T-helper 2 cell treated with Interferon-gamma antibody and Interleukin-4, amounts not matched to agents 5 μg/mL and 100 μg/mL, for 36 hours (primary cell): ENCODE results near the gene HIGD1B.
A peak's percentile ranks its signal among the peaks of the same experiment; 100 is the strongest.

Experiments used
- DNase-seq: peaks from one replicate; pipeline ENCODE4 v3.0.0; 2021; ENCODE audit warnings: low spot score
- H3K27ac Mint-ChIP-seq: one replicate; pipeline ENCODE4 v1.8.0; 2021; ENCODE audit warnings: mild to moderate bottlenecking, mixed read lengths
- H3K27me3 Mint-ChIP-seq: one replicate; pipeline ENCODE4 v1.8.0; 2021; ENCODE audit warnings: low read depth, mixed read lengths
- H3K36me3 Mint-ChIP-seq: one replicate; pipeline ENCODE4 v1.8.0; 2021; ENCODE audit warnings: low read depth, mixed read lengths
- H3K4me1 Mint-ChIP-seq: one replicate; pipeline ENCODE4 v1.8.0; 2021; ENCODE audit warnings: low read depth, mixed read lengths
- H3K4me3 Mint-ChIP-seq: one replicate; pipeline ENCODE4 v1.8.0; 2022; ENCODE audit warnings: mild to moderate bottlenecking, moderate library complexity, mixed read lengths
- H3K9me3 Mint-ChIP-seq: one replicate; pipeline ENCODE4 v1.8.0; 2021; ENCODE audit warnings: mixed read lengths

HIGD1B gene

GRCh38 chr17:44877121-44877520, 29.4 kb downstream of the HIGD1B start:
- Mint-ChIP-seq H3K36me3 (peaks cover 49% of the 10 kb centered on the region), H3K9me3 (no peaks in the 10 kb centered on the region), H3K27me3 (no peaks in the 10 kb centered on the region), H3K4me1 (no peaks in the 10 kb centered on the region), H3K27ac (no peak overlapping the region), H3K4me3 (no peak overlapping the region)
- DNase-seq: no peak

DNA sequence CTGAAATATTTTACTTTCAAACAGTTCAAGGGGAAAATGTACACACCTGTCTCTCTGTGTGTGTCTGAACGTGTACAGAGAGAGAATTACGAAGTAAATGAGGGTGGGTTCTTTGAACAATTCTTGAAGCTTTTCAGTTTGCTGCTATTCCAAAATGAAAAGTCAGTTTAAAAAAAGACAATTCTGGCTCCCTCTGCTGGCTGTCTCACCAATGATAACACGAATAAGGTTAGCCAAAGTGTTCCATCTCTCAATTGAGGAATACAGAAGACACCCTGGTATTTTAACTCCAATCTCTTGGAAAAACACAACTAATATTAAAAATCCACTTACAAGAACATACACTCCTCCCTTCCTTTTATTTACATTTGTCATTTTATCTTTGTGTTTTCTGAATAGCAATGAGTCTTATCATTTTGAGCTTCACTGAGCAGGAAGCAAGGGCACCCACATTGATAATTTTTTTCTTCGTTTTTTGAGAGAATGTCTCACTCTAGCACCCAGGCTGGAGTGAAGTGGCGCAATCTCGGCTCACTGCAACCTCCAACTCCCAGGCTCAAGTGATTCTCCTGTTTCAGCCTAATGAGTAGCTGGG, 31.0 kb downstream of the HIGD1B start:
- no peaks in the 10 kb centered on the region for H3K4me1 Mint-ChIP-seq
- peaks cover 54% of the 10 kb centered on the region for H3K36me3 Mint-ChIP-seq
- no peak for DNase-seq
- H3K9me3 Mint-ChIP-seq: no peaks in the 10 kb centered on the region
- H3K27me3 Mint-ChIP-seq: no peaks in the 10 kb centered on the region
- no peak overlapping the region for H3K4me3 Mint-ChIP-seq
- H3K27ac Mint-ChIP-seq: no peak overlapping the region

- H3K27ac Mint-ChIP-seq: no peak overlapping the region
- no peak overlapping the region for H3K4me3 Mint-ChIP-seq
- DNase-seq: no peak
- H3K4me1 Mint-ChIP-seq: no peaks in the 10 kb centered on the region
- H3K27me3 Mint-ChIP-seq: no peaks in the 10 kb centered on the region
- peaks cover 52% of the 10 kb centered on the region for H3K36me3 Mint-ChIP-seq
- H3K9me3 Mint-ChIP-seq: no peaks in the 10 kb centered on the region
Observed at GRCh38 chr17:44879376-44879775, 31.7 kb downstream of the HIGD1B start.

DNA sequence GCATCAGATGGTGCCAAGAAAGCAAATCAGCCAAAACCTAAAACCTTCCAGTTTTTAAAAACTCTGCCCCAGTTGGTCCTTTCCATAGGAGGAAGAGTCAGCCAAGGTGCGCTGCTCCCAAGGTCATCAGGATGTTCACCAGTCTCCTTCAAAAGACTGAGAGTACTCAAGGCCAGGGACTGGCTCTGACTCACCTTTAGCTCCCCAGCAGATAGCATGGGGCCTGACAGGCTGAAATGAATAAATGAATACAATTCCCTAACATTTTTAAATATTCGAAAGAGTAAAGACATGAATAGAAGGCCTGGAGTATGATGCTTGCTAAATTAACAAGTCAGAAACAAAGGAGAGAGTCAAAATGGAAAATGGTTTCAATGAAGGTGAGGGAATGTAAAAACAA, 32.4 kb downstream of the HIGD1B start:
- H3K36me3 Mint-ChIP-seq: peaks cover 56% of the 10 kb centered on the region

GRCh38 chr17:44881145-44881544, 33.5 kb downstream of the HIGD1B start:
- DNase-seq: no peak
- Mint-ChIP-seq H3K36me3 (peaks cover 56% of the 10 kb centered on the region), H3K27me3 (no peaks in the 10 kb centered on the region), H3K4me1 (no peaks in the 10 kb centered on the region), H3K4me3 (no peak overlapping the region), H3K27ac (no peak overlapping the region), H3K9me3 (no peaks in the 10 kb centered on the region)

More for the DNA sequence above, 32.4 kb downstream of the HIGD1B start:
- DNase-seq: no peak
- Mint-ChIP-seq H3K27ac (no peak overlapping the region), H3K9me3 (no peaks in the 10 kb centered on the region), H3K4me1 (no peaks in the 10 kb centered on the region), H3K27me3 (no peaks in the 10 kb centered on the region), H3K4me3 (no peak overlapping the region)

DNA sequence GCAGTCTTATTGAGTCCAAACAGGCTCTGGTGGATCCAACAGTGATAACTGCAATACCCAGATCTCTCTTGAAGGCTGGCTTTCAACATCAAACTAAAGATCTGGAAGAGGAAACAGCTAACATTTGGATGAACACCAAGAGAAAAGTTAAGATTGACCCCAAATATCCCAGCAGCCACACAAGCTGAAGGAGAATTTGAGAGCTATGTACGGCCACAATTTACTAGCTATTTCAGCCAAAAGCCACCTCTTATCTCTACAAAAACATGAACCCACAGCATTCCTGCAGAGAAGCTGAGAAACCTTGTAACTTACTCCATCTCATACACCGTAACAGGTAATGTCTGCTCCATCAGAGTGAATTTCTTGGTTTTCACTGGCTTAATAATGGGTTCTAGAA, 37.3 kb downstream of the HIGD1B start:
- Mint-ChIP-seq H3K36me3 (peaks cover 36% of the 10 kb centered on the region), H3K27ac (no peak overlapping the region), H3K27me3 (no peaks in the 10 kb centered on the region), H3K4me3 (no peak overlapping the region), H3K9me3 (no peaks in the 10 kb centered on the region), H3K4me1 (no peaks in the 10 kb centered on the region)
- DNase-seq: no peak

DNA sequence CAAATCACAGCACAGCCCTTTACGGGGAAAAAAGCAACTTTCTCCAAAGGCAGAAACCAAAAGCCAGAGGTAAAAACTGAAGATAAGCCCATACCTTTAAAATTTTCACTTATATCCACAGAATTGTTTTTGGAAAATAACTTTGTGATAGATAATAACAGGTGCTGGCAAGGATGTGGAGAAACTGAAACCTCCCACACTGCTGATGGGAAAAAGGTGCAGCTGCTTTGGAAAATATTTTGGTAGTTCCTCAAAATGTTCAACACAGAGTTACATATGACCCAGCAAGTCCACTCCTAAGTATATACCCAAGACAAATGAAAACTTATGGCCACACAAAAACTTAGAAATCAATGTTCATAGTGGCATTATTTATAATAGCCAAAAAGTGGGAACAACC, 39.3 kb downstream of the HIGD1B start:
- Mint-ChIP-seq H3K27me3 (no peaks in the 10 kb centered on the region), H3K4me3 (no peak overlapping the region), H3K36me3 (peaks cover 32% of the 10 kb centered on the region), H3K27ac (no peak overlapping the region), H3K9me3 (no peaks in the 10 kb centered on the region), H3K4me1 (peaks cover 4% of the 10 kb centered on the region)
- DNase-seq: no peak

DNA sequence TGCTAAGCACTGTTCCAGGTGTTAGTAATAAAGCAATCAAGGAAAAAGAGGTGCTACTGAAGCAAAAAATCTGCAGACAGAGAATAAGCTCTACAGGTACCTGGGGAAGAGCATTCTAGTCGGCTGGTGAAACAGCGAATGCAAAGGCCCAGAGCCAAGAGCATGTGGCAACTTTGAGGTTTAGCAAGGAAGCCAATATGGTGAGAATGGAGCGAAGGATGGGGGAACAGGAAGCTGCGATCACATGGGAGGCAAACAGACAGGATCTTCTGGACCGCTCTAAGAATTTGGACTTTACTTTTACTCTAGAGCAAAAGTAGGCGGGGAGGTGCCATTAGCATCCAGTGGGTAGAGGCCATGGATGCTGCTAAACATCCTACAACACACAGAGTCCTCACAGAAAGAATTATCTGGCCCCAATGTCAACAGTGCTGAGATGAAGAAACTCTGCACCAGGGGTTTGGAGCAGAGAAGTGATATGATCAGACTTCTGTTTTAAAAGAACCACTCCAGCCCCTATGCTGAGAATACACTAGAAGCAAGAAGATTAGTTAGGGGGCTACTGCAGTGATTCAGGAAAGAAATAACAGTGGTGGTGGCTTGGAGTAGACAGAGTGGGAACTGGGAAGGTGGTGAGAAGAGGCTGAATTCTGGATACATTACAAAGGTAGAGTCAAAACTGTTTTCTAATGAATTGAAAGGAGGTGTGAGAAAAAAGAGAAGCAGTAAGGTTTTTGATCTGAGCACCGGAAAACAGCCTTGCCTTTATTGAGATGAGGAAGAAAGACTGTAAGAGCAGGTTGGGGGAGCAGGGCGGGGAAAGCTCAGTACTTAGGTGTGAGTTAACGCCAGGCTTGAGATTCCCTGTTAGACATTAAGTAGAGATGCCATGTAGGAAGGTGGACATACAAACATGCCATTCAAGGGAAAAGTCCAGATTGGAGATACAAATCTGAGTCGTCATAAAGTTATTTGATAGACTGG, 40.6 kb downstream of the HIGD1B start:
- Mint-ChIP-seq H3K27me3 (no peaks in the 10 kb centered on the region), H3K27ac (no peak overlapping the region), H3K4me3 (no peak overlapping the region), H3K9me3 (no peaks in the 10 kb centered on the region), H3K4me1 (peaks cover 4% of the 10 kb centered on the region), H3K36me3 (peaks cover 25% of the 10 kb centered on the region)
- DNase-seq: no peak

- Mint-ChIP-seq H3K36me3 (peaks cover 22% of the 10 kb centered on the region), H3K4me1 (peaks cover 4% of the 10 kb centered on the region), H3K27ac (no peak overlapping the region), H3K4me3 (no peak overlapping the region), H3K9me3 (no peaks in the 10 kb centered on the region), H3K27me3 (no peaks in the 10 kb centered on the region)
- no peak for DNase-seq
Observed at GRCh38 chr17:44889003-44889402, 41.3 kb downstream of the HIGD1B start.

DNA sequence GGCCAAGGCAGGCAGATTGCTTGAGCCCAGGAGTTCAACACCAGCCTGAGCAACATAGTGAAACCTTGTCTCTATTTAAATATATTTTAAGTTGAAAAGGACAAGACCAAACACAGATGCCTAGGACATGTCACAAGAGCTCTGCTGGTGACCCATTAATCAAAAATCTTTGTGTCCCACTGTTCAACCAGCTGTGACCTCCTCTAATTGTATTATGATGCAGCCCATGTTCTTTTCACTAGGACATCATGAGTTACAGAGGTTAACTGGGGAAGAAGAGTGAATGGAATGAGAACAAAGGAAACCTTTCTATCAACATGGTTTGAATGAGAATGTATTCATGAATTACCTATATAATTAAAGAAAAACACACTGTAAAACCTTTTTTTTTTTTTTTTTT, 44.6 kb downstream of the HIGD1B start:
- H3K9me3 Mint-ChIP-seq: no peaks in the 10 kb centered on the region
- no peaks in the 10 kb centered on the region for H3K27me3 Mint-ChIP-seq
- H3K4me3 Mint-ChIP-seq: no peak overlapping the region
- no peak for DNase-seq
- H3K4me1 Mint-ChIP-seq: peaks cover 7% of the 10 kb centered on the region
- peaks cover 18% of the 10 kb centered on the region for H3K36me3 Mint-ChIP-seq
- H3K27ac Mint-ChIP-seq: no peak overlapping the region

- Mint-ChIP-seq H3K4me1 (peaks cover 13% of the 10 kb centered on the region), H3K9me3 (no peaks in the 10 kb centered on the region), H3K36me3 (peaks cover 22% of the 10 kb centered on the region), H3K4me3 (no peak overlapping the region), H3K27ac (no peak overlapping the region), H3K27me3 (no peaks in the 10 kb centered on the region)
- DNase-seq: no peak
Observed at GRCh38 chr17:44894642-44895041, 47.0 kb downstream of the HIGD1B start.

GRCh38 chr17:44898768-44899073, 51.0 kb downstream of the HIGD1B start:
- Mint-ChIP-seq H3K36me3 (peaks cover 14% of the 10 kb centered on the region), H3K4me1 (peaks cover 18% of the 10 kb centered on the region), H3K27ac (peak overlapping the region; percentile 98), H3K9me3 (no peaks in the 10 kb centered on the region), H3K4me3 (peak overlapping the region; percentile 91), H3K27me3 (peaks cover 5% of the 10 kb centered on the region)
- DNase-seq: no peak

GRCh38 chr17:44899074-44899782, 51.5 kb downstream of the HIGD1B start, which contains the start of gene EFTUD2:
Gene EFTUD2, minus strand, starts transcription at chr17:44899445. Its CDS starts 4,924 bp downstream, at chr17:44894521.
- H3K4me3 Mint-ChIP-seq: peak within 1 kb of the TSS; percentile 91
- H3K27me3 Mint-ChIP-seq: peaks cover 5% of the 10 kb centered on the region
- peak; percentile 87 for DNase-seq
- H3K4me1 Mint-ChIP-seq: peaks cover 18% of the 10 kb centered on the region
- no peaks in the 10 kb centered on the region for H3K9me3 Mint-ChIP-seq
- H3K36me3 Mint-ChIP-seq: peaks cover 11% of the 10 kb centered on the region
- peak within 1 kb of the TSS; percentile 98 for H3K27ac Mint-ChIP-seq
